Activated CD4-positive, alpha-beta T cell treated with anti-CD3 and anti-CD28 coated beads, Interleukin-2, amount 50 U/mL, for 48 hours (primary cell): Measurements from ENCODE around the gene C2orf72.
"Not testable (repeated sequence)": the region's sequence is repeated elsewhere in the genome, so short reads cannot be mapped to it uniquely, and the experiment has no call there.

Source experiments
- DNase-seq, 2 experiments: peaks; one replicate each; pipeline ENCODE4 v3.0.0-alpha.2; 2020

Gene C2orf72

DNA sequence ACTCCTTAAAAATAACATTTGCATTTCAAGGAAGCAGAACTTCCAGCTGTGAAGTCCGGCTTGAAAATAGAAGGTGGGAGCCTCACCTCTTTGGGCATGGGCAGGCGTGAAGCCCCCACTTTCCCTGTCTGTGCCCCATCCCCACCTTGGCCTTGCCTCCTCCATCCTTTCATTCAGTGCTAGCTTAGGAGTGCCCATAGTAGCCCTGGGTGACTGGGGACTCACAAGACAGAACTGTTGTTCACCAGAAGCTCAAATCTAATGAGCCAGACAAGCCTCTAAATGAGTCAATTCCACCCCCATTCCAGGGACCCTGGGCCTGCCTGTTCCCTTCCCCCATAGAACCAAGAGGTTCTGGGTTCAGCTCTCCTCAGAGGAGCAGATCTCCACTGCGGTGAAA lies 21.4 kb upstream of the C2orf72 start:
- no peak for DNase-seq

DNA sequence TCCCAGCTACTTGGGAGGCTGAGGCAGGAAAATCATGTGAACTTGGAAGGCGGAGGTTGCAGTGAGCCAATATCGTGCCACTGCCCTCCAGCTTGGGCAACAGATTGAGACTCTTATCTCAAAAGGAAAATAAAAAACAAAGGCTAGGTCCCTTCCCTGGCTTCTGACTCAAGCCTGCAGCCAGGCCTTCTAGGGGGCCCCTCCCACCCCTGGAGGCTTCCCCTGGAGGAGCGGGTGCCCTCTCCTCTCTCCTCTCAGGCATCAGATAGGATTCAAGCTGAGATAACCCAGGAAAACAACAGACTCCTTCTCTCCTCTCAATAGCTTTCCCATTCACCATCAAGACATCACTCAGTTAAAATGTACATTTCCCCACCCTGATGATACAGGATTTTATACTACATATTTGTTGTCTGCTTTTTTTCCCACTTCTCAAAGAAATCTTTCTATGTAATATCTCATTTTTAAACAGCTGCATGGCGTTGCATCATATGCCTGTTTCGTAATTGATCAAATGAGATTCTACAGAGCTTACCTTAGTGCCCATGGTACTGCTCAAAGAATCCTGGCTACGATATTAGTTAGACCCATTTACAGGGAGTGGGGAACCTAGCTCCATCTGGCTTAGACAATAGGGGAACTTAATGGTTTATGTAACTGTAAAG lies 20.6 kb upstream of the C2orf72 start:
- no peak for DNase-seq

DNA sequence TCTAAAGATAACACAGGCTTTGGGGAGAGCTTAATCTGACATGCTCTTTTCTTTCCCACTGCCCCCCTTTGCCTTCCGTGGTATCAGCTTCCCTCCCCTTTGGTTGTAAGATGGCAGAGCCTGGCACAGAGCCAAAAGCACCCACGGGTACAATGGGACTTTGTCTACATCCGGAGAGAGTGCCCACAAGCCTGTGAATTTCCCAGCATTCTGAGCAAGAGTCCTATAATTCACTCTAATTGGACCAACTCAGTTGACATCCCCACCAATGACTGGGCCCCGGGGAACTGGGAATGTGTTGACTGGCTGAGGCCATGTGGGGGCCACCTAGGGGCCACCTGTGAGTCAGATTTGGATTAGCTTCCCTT lies 20.1 kb upstream of the C2orf72 start:
- DNase-seq = no peak

DNA sequence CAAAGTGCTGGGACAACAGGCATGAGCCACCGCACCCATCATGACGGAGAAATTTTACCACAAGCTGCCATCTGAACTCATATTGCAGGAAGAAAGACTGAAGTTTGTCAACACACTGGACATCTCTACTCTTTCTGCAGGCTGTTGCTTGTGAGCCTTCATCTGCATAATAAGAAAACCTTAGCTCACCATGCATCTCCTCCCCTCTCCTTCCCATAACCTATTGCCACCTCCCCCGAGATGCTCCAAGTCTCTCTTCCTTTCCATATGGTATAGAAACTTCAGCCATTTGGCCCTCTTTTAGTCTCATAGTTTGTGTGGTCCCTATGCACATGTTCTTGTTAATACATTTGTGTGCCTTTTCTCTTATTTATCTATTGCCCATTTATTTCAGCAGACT lies 19.1 kb upstream of the C2orf72 start:
- no peak for DNase-seq

DNA sequence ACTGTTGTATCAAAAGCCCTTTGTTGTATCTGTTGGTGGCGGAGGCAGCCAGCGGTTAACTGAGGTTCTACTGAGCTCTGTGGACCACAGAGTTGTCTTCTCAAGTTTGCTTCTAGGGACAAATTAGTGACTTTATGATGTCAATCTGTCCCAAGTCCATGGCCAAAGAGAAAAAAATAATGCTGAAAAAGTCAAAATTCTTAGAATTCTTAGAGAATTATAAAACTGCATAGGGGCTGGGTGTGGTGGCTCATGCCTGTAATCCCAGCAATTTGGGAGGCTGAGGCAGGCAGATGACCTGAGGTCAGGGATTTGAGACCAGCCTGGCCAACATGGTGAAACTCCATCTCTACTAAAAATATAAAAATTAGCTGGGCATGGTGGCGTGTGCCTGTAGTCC lies 12.3 kb upstream of the C2orf72 start:
- not testable (repeated sequence) for DNase-seq

DNA sequence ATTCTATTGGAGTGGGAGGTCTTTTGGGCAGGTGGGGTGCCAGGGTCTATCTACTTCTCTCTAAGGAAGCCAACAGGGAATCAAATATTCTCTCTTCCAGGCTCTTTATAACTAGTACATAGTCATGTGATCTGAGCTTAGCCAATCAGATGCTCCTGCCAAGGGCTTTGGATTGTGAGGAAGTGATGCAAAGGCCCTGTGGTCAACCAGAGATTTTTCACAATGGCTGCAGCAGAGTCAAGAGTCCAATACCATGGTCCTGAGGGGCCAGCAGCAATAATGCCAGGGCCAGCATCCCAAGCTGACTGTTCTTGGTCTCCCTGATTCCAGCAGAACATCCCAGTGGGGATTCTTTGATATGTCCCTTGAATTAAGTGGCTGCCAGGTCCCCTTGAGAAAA lies 8.4 kb upstream of the C2orf72 start:
- no peak for DNase-seq

DNA sequence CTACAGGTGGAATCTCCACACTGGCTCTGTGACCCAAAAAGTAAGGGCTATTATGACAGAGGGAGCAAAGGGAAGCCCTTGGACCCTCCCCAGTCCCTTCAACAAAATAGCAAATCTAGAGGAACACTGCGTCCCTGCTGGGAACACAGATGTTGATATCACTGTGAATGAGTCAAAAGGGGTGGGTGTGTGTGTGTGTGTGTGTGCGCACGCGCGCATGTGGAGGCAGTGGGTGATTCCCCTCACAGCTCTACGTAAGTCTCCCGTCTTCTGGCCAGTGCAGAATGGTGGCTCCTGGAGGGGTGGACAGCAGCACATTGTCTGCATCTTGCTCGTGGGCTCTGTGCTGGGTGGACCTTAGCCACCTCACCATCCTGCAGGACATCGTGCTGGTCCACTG lies 7.8 kb upstream of the C2orf72 start:
- no peak for DNase-seq

DNA sequence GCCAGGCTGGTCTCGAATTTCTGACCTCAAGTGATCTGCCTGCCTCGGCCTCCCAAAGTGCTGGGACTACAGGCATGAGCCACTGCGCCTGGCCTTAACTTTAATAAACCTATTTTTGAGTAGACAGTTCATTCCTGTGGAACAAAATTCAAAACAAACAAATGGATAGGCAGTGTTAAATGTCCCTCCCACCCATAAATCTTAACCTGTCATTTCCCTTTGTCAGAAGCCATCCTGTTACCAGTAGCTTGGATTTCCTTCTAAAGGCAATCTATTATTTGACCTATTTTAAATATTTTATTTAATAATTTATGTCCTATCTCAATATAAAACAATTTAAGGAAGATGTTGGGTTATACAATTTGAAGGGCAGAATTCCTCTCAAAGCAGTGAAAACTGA lies 6.6 kb upstream of the C2orf72 start:
- DNase-seq = no peak

DNA sequence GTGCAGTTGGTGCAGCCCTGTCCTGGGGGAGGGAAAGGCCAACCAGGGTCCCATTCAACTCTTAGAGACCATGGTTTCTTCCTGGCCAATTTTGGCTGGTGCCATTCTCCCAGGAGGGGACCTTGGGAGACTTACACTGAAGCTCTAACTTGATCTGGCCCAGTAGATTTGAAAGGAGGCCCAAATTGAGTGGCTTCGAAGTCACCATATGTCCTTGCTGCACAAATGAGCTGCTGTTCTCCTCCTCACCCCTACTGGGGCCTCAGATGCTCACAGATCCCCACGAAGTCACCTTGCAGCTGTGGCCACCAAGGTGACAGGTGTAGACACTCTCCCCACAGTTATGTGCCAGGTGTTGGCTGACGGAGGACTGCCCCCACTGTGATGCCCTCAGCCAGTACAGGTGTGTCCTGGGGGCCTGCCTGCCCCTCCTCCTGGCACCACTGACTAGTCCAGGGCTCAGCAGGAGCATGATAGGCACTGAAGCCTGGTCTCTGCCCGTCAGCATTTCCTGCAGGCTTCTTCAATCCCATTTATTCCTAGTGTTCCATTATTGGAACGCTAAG lies 4.7 kb upstream of the C2orf72 start:
- DNase-seq = no peak

DNA sequence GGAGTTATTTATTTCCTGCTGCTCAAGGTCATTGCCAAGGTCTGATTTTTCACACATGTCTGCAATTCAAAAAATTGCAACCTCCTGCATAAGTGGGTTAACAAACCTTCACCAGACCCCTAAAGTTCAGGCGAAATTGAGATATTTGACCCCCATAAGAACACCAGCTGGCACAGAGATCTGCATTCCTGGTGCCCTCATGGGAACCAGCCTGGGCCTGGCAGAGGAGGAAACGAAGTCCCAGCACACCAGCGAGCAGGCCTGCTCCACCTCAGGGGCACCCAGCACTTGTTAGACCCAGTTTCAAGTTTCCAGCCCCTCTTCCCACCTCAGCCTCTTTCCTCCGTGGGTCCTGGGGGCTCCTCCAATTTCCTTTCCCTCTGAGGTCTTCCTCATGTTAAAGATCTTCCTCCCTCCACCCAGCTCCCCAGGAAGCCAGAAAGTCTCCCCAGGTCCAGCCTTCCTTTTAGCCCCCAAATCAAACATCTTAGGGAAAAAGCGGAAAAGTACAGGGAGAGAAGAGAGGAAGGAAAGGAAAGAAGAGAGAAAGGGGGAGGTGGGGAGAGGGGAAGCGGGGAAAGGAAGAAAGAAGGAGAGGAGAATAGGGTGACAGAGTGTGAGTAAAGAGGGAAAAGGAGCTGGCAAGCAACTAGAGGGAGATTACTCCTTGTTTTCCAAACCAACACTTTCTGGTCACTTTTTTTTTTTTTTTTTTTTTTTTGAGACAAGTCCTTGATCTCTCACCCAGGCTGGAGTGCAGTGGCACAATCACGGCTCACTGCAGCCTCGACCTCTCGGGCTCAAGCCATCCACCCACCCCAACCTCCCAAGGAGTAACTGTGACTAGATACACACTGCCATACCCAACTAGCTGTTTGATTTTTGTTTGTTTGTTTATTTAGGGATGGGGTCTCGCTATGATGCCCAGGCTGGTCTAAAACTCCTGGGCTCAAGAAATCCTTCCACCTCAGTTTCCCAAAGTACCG lies 3.9 kb upstream of the C2orf72 start:
- no peak for DNase-seq

DNA sequence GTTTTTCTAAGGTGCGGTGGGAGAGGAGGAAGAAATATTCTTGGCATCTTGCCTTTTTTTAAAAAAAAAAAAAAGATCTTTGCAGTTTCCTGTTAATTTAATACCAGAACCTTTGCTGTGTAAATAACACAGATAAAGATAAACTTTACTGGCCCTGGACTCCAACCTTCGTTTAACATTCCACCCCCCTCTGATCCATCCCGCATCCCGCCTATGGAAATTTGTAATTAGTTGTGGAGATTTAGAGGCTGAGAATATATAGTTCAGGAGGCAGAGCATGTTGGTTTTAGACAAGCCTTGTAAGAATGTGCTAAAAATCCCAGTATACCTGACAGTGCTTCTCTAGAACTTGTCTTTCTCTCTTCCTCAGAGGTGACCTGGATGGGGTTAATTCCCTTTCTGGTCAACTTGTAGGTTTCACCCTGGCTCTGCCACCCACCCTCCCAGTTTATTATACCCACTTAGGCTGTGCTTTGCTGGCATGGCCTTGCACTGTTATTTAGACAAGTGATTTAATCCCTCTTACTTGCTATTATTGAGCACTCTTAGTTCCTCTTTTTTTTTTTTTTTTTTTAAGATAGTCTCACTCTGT lies 2.9 kb upstream of the C2orf72 start:
- DNase-seq = no peak

DNA sequence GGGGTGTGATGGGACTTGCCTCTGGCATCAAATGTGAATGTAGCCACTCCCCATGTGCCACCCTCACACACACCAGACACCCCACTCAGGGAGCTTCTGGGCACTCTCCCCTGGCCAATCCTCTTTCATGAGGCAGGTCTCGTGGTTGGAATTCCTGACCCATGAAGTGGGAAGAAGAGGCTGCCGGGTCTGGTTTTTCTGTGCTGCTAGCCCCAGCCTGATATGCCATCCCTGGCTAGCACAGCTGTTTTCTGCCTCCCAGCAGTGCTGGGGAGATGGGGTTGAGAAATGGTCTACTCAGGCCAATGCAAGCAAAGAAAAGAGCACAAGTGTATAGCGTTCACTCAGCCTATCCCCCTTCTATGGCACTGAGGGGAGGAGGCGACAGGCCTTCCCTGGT lies 1.2 kb upstream of the C2orf72 start:
- DNase-seq = no peak

DNA sequence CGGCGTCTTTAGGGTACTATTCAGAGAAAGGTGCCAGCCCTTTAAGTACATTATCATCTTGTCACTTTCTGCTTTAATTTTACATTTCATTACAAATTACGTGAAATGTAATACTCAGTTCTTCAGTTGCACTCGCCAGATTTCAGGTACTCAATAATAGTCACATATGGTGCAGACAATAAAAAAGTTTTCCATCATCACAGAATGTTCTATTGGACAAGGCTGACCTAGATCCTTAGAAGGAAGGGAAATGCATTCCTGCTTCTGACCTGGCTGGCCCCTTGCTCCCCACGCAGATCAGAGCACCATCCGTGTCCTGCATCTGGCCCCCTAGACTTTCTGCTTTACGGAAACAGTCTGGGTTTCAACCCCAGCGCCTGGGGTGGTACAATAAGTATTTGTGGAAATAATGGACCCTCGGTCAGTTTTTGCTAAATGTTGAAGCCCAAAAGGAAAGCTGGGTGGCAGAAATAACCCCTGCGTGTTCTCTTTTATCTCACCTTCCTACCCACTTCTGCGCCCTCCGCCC lies 681 bp upstream of the C2orf72 start:
- no peak for DNase-seq

DNA sequence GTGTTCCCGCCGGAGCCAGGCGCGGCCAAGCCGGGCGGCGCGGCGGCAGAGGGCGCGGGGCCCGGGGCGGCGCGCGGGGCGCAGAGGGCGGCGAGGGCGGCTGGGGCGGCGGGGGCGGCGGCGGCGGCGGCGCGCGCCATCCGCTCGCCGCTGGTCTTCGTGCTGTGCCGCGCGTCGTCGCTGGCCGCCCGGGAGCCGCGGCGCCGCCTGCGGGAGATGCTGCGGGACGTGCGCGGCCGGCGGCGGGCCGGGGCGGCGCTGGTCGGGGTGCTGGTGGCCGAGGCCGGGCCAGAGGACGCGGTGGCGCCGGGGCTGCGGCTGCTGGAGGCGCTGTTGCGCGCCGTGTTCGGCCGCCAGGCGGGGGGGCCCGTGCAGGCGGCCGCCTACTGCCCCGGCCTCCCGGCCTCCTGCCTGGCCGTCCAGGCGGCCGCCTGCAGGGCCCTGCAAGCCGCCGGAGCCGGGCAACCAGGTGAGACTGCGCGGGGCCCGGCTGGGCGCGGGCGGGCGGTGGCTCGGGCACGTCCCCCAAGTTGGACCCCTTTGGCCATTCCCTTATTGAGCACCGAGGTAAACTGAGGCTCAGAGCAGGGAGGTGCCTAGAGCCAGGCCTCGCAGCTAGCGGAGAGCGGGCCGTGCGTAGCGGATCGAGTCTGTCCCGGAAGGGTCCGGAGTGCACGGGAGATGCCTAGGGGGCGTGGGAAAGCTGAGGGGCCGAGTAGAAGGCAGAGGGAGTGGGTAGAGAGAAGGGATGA lies 584 bp downstream of the C2orf72 start:
- no peak for DNase-seq

DNA sequence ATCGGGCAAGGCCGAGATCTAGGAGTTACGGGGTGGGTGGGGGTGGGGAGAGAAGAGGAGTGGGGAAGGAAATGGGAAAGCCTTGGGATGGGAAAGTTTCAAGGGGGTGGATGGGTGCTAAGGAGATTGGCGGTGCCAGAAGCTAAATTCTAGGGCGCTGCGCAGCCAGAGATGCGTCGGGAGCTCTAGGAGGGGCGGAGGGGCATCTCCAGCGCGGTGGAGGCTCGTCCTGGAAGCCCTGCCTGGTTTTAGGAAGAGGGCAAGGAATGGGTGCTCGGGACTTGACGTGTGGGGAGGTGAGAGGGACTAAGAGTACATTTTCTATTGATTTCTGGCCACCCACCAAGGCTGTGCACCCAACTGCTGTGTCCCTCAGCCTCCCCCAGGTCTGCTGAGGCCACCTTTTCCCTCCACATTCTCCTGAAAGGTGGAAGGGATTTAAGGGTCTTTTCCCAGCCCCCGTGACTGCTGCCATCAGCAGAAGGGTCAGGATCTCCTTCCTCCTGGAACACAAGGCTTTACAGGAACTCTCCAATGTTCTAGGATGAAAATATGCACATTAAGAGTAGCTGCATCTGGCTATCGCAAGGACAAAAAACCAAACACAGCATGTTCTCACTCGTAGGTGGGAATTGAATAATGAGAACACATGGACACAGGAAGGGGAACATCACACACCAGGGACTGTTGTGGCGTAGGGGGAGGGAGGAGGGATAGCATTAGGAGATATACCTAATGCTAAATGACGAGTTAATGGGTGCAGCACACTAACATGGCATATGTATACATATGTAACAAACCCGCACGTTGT lies 1.4 kb downstream of the C2orf72 start:
- no peak for DNase-seq

DNA sequence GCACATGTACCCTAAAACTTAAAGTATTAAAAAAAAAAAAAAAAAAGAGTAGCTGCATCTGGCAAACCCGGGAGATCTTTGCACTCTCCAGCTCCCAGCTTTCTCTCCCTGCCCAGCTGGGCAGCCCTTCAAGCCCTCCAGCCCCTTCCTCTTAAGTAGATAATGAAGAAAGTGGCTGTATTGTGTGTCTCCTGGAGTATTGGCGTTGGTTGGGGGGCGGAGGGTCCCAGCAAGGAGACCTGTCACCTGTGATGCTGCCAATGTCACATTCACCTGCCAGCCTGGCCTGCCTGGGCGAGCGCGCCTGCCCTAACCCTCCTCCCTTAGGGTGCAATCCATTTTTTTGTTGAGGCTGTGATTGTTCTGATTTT lies 2.0 kb downstream of the C2orf72 start:
- DNase-seq = no peak

DNA sequence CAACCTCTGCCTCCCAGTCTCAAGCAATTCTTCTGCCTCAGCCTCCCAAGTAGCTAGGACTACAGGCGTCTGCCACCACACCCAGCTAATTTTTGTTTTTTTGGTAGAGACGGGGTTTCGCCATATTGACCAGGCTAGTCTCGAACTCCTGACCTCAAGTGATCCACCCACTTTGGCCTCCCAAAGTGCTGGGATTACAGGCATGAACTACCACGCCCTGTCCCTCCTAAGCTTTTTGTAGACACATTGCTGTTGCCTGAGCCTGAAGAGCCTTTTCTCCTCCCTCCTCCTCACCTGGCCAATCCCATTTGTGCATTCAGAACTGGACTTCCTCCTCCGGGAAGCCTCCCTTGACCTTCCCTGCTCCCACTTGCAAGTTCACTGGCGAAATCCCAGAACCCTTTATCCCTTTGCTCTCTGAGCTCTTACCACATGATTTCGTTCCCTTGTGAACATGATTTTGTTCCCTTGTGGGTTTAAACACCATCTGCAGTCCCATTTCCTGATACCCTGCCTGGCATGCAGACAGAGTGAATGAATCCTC lies 2.6 kb downstream of the C2orf72 start:
- DNase-seq = no peak

DNA sequence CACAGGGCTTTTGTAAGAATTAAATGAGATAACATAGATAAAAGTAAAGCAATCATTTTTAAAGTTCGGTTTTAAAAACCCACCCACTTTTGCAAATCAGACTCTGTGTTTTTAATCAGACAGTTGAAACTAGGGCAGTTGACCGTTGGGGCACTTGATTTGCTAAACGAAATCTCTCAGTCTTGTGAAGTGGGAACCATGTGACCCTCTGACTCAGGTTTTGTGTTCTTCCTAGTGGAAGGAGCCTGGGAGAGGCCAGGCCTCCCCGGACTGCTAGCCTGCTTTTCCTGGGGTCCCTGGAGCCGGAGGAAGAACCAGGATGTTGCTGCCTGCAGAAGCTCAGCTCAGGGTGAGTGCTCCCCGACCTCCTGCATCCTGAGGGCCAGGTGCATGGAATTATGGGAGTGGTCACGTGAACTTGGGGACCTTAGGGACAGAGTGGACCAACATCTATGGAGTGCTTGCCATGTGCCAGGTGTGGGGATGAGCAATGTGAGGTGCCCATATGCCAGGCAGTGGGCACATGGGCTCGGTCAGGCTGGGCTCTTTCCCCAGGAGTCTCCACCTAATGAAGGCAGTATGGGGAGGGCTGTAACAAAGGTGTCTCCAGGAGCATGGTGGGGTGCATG lies 3.9 kb downstream of the C2orf72 start:
- DNase-seq = no peak

DNA sequence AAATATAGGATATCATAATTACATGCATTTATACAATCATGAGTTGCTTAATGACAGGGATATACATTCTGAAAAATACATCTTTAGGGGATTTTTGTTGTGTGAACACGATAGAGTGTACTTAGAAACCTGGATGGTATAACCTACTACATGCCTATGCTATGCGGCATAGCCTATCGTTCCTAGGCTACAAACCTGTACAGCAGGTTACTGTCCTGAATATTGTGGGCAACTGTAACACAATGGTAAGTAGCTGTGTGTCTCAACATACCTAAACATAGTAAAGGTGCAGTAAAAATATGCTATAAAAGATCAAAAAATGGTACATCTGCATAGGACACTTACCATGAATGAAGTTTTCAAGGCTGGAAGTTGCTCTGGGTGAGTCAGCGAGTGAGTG lies 6.5 kb downstream of the C2orf72 start:
- DNase-seq = no peak

DNA sequence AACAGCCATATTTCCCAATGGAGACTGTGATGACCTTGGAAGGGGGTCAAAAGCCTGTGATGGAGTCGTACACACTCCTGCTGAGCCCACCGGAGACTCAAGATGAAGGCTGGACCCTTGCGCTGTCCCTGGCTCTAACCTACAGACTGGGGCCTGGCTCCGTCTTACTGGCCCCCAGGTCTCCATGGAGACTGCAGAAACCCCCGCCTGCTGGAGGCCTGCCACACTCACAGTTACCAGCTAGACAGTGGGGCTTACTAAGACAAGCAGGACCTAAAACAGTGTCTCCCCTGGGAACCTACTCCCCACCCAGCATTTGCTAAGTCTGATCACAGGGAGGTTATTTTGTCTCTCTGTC lies 9.6 kb downstream of the C2orf72 start:
- no peak for DNase-seq

DNA sequence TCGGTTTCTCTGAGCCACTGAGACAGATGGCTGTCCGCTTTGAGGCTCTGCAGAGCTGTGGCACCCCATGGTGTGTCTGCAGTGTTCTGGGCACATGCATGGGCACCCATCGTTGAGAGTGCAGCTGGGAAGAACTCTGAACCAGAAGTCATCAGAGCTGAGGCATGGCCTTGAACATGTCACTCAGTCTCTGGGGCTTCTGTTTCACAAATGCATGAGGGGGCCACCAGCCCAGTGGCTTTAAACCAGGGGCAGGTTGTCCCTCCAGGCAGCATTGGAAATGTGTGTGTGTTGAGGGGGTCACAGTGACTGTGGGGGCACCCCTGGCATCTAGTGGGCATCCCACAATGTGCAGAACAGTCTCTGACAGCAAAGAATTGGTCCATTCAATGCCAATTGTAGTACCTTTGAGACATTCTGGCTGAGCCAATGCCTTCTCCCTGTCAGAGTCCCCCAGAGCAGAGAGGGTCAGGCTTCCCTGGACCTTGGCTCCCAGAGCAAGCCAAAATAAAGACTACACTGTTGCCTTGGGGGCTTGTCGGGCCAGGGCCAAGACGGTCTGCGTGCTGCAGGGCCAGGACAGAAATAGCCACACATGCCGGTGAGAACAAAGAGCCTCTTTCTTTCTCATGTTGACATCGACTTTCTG lies 10.1 kb downstream of the C2orf72 start:
- no peak for DNase-seq
